ENCODE results near the gene HPCAL1.

Gene HPCAL1

GRCh38 chr2:10359731-10360329, 57.1 kb downstream of the HPCAL1 start:
- Histone ChIP-seq H3K9ac (peak overlapping the region in 4 of 11 experiments; percentile 6 to 54 (median 26); a peak in 7 of 22 replicates), H3K27me3 (no peaks in the 10 kb centered on the region), H3K27ac (peak overlapping the region in 3 of 11 experiments; percentile 13 to 34 (median 22); a peak in 1 of 22 replicates)

GRCh38 chr2:10360460-10360849, 57.8 kb downstream of the HPCAL1 start:
- Histone ChIP-seq H3K27me3 (no peaks in the 10 kb centered on the region), H3K9me3 (replicated peaks in 1 of 11) (no peaks in the 10 kb centered on the region), H3K4me2 (peak overlapping the region; percentile 22 to 92 (median 67); a peak in 18 of 22 replicates), H3K27ac (no peak overlapping the region), H3K9ac (no peak overlapping the region), H4K20me1 (peaks cover 81 to 100% (median 100%) of the 10 kb centered on the region in 11 experiments), H3K4me3 (no peak overlapping the region), H3K4me1 (peaks cover 43 to 70% (median 59%) of the 10 kb centered on the region in 10 experiments), H3K36me3 (peaks cover 0 to 56% (median 7%) of the 10 kb centered on the region in 11 experiments; a peak in 10 of 22 replicates)
- no peak for TF ChIP-seq Cebpa-rat (IDR thresholded peaks at IDR 0.05)

More at GRCh38 chr2:10359731-10360329, 57.1 kb downstream of the HPCAL1 start:
- Histone ChIP-seq H3K4me3 (no peak overlapping the region), H4K20me1 (peaks cover 79 to 100% (median 98%) of the 10 kb centered on the region in 11 experiments), H3K9me3 (replicated peaks in 1 of 11) (no peaks in the 10 kb centered on the region), H3K4me2 (peak overlapping the region; percentile 56 to 92 (median 67); a peak in 21 of 22 replicates), H3K4me1 (peaks cover 44 to 74% (median 65%) of the 10 kb centered on the region in 10 experiments), H3K36me3 (peaks cover 0 to 52% (median 9%) of the 10 kb centered on the region in 11 experiments; a peak in 13 of 22 replicates)
- TF ChIP-seq Cebpa-rat (IDR thresholded peaks at IDR 0.05): no peak

- H4K20me1 ChIP-seq: peaks cover 75 to 100% (median 100%) of the 10 kb centered on the region in 11 experiments
- H3K36me3 ChIP-seq: peaks cover 0 to 55% (median 7%) of the 10 kb centered on the region in 11 experiments; a peak in 10 of 22 replicates
- H3K27ac ChIP-seq: no peak overlapping the region
- H3K9ac ChIP-seq: no peak overlapping the region
- H3K4me1 ChIP-seq: peaks cover 38 to 65% (median 53%) of the 10 kb centered on the region in 10 experiments
- H3K27me3 ChIP-seq: no peaks in the 10 kb centered on the region
- TF ChIP-seq Cebpa-rat (IDR thresholded peaks at IDR 0.05): no peak
- H3K4me2 ChIP-seq: peak overlapping the region in 10 of 11 experiments; percentile 22 to 92 (median 67); a peak in 11 of 22 replicates
- H3K9me3 ChIP-seq (replicated peaks in 1 of 11): no peaks in the 10 kb centered on the region
- no peak overlapping the region for H3K4me3 ChIP-seq
These were observed 58.3 kb downstream of the HPCAL1 start for GRCh38 chr2:10360850-10361588.

- Histone ChIP-seq H4K20me1 (peaks cover 73 to 100% (median 100%) of the 10 kb centered on the region in 11 experiments), H3K4me2 (no peak overlapping the region; a peak in 1 of 22 replicates), H3K4me3 (no peak overlapping the region), H3K4me1 (peaks cover 35 to 59% (median 49%) of the 10 kb centered on the region in 10 experiments), H3K27me3 (no peaks in the 10 kb centered on the region), H3K27ac (peak overlapping the region in 2 of 11 experiments; percentile 18 to 26; a peak in 2 of 22 replicates), H3K9ac (no peak overlapping the region), H3K36me3 (peaks cover 0 to 46% (median 7%) of the 10 kb centered on the region in 11 experiments; a peak in 11 of 22 replicates), H3K9me3 (replicated peaks in 1 of 11) (no peaks in the 10 kb centered on the region)
- TF ChIP-seq Cebpa-rat (IDR thresholded peaks at IDR 0.05): no peak
These were observed 59.6 kb downstream of the HPCAL1 start for GRCh38 chr2:10362096-10362897.

GRCh38 chr2:10362898-10363454, 60.3 kb downstream of the HPCAL1 start:
- Histone ChIP-seq H3K27ac (peak overlapping the region in 2 of 11 experiments; percentile 18 to 26; a peak in 2 of 22 replicates), H3K9ac (no peak overlapping the region), H3K36me3 (peaks cover 0 to 40% (median 6%) of the 10 kb centered on the region in 11 experiments; a peak in 11 of 22 replicates), H3K4me3 (no peak overlapping the region), H3K27me3 (no peaks in the 10 kb centered on the region), H3K4me1 (peaks cover 30 to 53% (median 43%) of the 10 kb centered on the region in 10 experiments), H4K20me1 (peaks cover 72 to 100% (median 100%) of the 10 kb centered on the region in 11 experiments), H3K4me2 (no peak overlapping the region; a peak in 1 of 22 replicates), H3K9me3 (replicated peaks in 1 of 11) (no peaks in the 10 kb centered on the region)
- no peak for TF ChIP-seq Cebpa-rat (IDR thresholded peaks at IDR 0.05)

- Histone ChIP-seq H3K4me1 (peaks cover 19 to 46% (median 34%) of the 10 kb centered on the region in 10 experiments), H3K27me3 (no peaks in the 10 kb centered on the region), H3K36me3 (peaks cover 0 to 38% (median 6%) of the 10 kb centered on the region in 11 experiments; a peak in 8 of 22 replicates), H3K4me2 (no peak overlapping the region), H3K27ac (peak overlapping the region in 2 of 11 experiments; percentile 16 to 30; a peak in 2 of 22 replicates), H3K9me3 (replicated peaks in 1 of 11) (no peaks in the 10 kb centered on the region), H3K4me3 (no peak overlapping the region), H3K9ac (no peak overlapping the region), H4K20me1 (peaks cover 72 to 100% (median 100%) of the 10 kb centered on the region in 11 experiments)
- TF ChIP-seq Cebpa-rat (IDR thresholded peaks at IDR 0.05): no peak
These were observed 61.3 kb downstream of the HPCAL1 start for GRCh38 chr2:10363861-10364610.

- no peak overlapping the region for H3K9ac ChIP-seq
- no peak for TF ChIP-seq Cebpa-rat (IDR thresholded peaks at IDR 0.05)
- H3K36me3 ChIP-seq: peaks cover 0 to 42% (median 6%) of the 10 kb centered on the region in 11 experiments; a peak in 8 of 22 replicates
- no peak overlapping the region for H3K4me3 ChIP-seq
- no peak overlapping the region for H3K27ac ChIP-seq
- H4K20me1 ChIP-seq: peaks cover 72 to 100% (median 100%) of the 10 kb centered on the region in 11 experiments
- H3K4me2 ChIP-seq: no peak overlapping the region
- peaks cover 12 to 43% (median 30%) of the 10 kb centered on the region in 10 experiments; a peak in 19 of 20 replicates for H3K4me1 ChIP-seq
- no peaks in the 10 kb centered on the region for H3K27me3 ChIP-seq
- no peaks in the 10 kb centered on the region for H3K9me3 ChIP-seq (replicated peaks in 1 of 11)
These were observed 62.7 kb downstream of the HPCAL1 start for GRCh38 chr2:10365412-10365811.

Measured in BLaER1 treated with 17β-estradiol and CSF1 and Interleukin-3, amounts not matched to agents 10 nM and 100 nM (cell line).